Nephron (organoid): ENCODE data around the gene GJA10.

Source experiments
- H3K27ac Mint-ChIP-seq, 3 experiments: 2 replicates each; pipeline ENCODE4 v1.8.0; 2020; ENCODE audit warnings: mixed read lengths in 3 of 3, mild to moderate bottlenecking in 2 of 3, moderate library complexity in 1 of 3
- H3K27me3 Mint-ChIP-seq: 2 replicates; pipeline ENCODE4 v1.8.0; 2021; ENCODE audit warnings: low read depth, mild to moderate bottlenecking, moderate library complexity, mixed read lengths
- H3K36me3 Mint-ChIP-seq: 2 replicates; pipeline ENCODE4 v1.8.0; 2020; ENCODE audit warnings: low read depth, mixed read lengths
- H3K4me1 Mint-ChIP-seq: 2 replicates; pipeline ENCODE4 v1.8.0; 2020; ENCODE audit warnings: mixed read lengths
- H3K4me3 Mint-ChIP-seq, 3 experiments: 2 replicates each; pipeline ENCODE4 v1.8.0; 2020; ENCODE audit warnings: mild to moderate bottlenecking in 3 of 3, mixed read lengths in 3 of 3, moderate library complexity in 2 of 3
- H3K9me3 Mint-ChIP-seq: 2 replicates; pipeline ENCODE4 v1.8.0; 2020; ENCODE audit warnings: mixed read lengths
- TF ChIP-seq, protein P1 (sequence below), 3 experiments: fragments of 200-600 bp; sonication (generic); IDR thresholded peaks; one replicate each; pipeline ENCODE4 v1.5.0; 2021; ENCODE audit warnings: antibody characterized with exemption in 3 of 3; ENCODE audit not compliant: unreplicated experiment in 3 of 3

GJA10 gene

DNA sequence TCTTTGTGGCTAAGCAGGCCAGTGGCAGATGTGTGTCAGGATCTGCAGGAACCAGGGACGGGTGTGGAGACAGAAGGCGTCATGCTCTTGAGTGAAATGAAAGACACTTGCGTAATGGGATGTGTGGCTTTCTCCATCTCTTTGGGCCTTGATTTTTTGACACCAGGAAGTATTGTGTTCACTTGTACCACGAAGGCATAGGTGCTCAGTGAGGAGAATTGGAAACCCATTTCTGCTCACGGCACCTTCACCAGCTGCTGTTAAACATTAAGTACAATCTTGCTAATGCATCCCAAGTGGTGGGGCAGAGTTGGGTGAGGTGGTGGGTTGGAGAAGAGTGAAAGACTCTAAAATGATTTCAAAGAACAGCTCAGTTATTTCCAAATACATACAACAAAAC, 30.0 kb downstream of the GJA10 start:
- Mint-ChIP-seq H3K9me3 (no peaks in the 10 kb centered on the region), H3K36me3 (peaks cover 5% of the 10 kb centered on the region), H3K27ac (no peak overlapping the region), H3K4me1 (peaks cover 1% of the 10 kb centered on the region), H3K4me3 (no peak overlapping the region), H3K27me3 (peaks cover 3% of the 10 kb centered on the region)
- TF ChIP-seq, protein P1, sequence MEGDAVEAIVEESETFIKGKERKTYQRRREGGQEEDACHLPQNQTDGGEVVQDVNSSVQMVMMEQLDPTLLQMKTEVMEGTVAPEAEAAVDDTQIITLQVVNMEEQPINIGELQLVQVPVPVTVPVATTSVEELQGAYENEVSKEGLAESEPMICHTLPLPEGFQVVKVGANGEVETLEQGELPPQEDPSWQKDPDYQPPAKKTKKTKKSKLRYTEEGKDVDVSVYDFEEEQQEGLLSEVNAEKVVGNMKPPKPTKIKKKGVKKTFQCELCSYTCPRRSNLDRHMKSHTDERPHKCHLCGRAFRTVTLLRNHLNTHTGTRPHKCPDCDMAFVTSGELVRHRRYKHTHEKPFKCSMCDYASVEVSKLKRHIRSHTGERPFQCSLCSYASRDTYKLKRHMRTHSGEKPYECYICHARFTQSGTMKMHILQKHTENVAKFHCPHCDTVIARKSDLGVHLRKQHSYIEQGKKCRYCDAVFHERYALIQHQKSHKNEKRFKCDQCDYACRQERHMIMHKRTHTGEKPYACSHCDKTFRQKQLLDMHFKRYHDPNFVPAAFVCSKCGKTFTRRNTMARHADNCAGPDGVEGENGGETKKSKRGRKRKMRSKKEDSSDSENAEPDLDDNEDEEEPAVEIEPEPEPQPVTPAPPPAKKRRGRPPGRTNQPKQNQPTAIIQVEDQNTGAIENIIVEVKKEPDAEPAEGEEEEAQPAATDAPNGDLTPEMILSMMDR (IDR thresholded peaks at IDR 0.05; ENCODE audit: unreplicated experiment in 3 of 3), result no peak

DNA sequence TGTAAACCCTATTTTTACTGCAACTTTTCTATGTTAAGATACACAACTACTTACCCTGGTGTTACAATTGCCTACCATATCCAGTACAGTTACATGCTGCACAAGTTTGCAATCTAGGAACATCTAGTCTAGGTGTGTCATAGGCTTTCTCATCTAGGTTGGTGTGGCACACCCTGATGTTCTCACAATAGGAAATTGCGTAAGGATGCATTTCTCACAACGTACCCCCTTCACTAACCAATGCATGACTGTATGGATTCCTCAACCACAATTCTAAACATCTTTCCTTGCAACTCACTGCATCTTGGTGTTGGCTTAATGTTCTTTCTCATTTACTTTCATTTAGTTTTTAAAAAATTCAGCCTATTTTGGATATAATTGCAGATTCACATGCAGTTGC, 31.6 kb downstream of the GJA10 start:
- no peak overlapping the region for H3K27ac Mint-ChIP-seq
- H3K4me3 Mint-ChIP-seq, result no peak overlapping the region
- no peaks in the 10 kb centered on the region for H3K9me3 Mint-ChIP-seq
- H3K4me1 Mint-ChIP-seq, result peaks cover 6% of the 10 kb centered on the region
- H3K27me3 Mint-ChIP-seq, result peaks cover 3% of the 10 kb centered on the region
- TF ChIP-seq, protein P1 (IDR thresholded peaks at IDR 0.05; ENCODE audit: unreplicated experiment in 3 of 3), result no peak
- peaks cover 8% of the 10 kb centered on the region for H3K36me3 Mint-ChIP-seq

DNA sequence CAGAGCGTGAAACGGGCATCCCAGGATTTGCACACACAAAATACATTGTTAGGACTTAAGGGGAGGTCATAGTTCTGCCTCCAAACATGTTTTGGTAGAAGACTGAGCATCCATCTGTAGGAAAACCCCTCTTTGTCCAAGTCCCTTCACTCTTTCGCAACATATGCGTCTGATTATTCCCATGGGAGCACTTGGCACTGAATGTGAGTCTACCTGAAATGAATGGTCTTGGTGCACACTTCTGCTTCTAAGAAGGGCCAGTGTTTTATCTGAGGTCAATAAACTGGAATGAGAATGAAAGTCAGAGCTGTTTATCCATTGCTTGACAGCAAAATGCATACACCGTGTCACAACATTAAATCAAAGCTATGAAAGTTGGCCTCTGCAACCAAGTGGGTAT, 33.0 kb downstream of the GJA10 start:
- H3K27me3 Mint-ChIP-seq, result no peaks in the 10 kb centered on the region
- no peak overlapping the region for H3K27ac Mint-ChIP-seq
- no peaks in the 10 kb centered on the region for H3K9me3 Mint-ChIP-seq
- TF ChIP-seq, protein P1 (IDR thresholded peaks at IDR 0.05; ENCODE audit: unreplicated experiment in 3 of 3), result no peak
- peaks cover 6% of the 10 kb centered on the region for H3K4me1 Mint-ChIP-seq
- peaks cover 20% of the 10 kb centered on the region for H3K36me3 Mint-ChIP-seq
- no peak overlapping the region for H3K4me3 Mint-ChIP-seq

DNA sequence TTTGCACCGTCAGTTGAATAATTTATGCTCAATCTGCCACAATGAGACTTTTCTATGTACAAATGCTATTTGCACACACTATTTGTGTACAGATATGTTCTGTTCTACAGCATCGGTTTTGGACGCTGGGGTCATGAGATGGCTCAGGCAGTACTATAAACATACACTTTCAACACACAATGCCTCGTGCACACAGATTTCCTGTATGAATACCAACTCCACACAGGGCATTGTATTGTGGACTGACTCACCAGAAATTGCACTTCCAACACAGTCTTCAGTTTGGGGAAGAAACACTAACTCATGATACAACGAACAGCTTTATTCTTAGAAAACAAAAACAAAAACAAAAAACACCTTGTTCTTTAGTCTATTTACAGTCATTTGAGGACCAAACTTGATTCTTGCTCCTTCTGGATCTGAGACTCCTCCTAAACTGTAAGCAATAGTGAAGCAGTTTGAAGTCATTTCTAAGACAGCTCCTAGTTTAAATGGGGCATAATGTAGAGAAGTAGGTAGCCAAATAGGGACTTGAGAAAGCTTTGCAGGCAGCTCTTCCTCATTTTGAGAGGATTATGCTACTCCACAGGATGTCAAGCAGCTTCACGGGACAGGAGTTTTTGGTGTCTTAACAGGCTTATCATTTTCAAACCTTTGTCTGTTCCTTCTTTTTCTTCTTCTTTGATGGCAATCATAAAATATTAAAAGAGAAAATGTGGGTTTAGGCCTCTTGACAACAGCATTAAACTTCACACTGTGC, 33.7 kb downstream of the GJA10 start:
- Mint-ChIP-seq H3K4me1 (peaks cover 6% of the 10 kb centered on the region), H3K27ac (no peak overlapping the region), H3K9me3 (no peaks in the 10 kb centered on the region), H3K36me3 (peaks cover 23% of the 10 kb centered on the region), H3K4me3 (no peak overlapping the region), H3K27me3 (no peaks in the 10 kb centered on the region)
- TF ChIP-seq, protein P1 (IDR thresholded peaks at IDR 0.05; ENCODE audit: unreplicated experiment in 3 of 3), result no peak

DNA sequence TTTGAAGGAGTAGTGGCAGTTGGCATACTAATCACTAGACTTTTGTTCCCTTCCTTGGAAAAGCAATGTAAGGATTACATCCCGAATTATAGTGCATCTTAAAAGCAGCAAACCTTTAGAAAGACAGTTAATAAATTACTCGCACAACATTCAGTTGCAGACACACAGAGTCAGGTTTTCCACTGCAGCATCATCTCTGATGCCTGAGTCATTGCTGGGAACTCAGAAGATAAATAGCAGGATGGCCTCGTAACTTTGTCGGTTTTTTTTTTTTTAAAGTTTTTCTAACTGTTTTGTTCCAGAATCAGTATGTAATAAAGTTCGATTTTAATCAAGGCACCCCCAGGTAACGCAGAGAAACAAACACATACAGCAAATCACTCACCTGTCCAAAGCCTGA, 34.3 kb downstream of the GJA10 start:
- Mint-ChIP-seq H3K9me3 (no peaks in the 10 kb centered on the region), H3K36me3 (peaks cover 29% of the 10 kb centered on the region), H3K27ac (no peak overlapping the region), H3K4me3 (no peak overlapping the region), H3K27me3 (peaks cover 3% of the 10 kb centered on the region), H3K4me1 (peaks cover 6% of the 10 kb centered on the region)
- TF ChIP-seq, protein P1 (IDR thresholded peaks at IDR 0.05; ENCODE audit: unreplicated experiment in 3 of 3), result no peak

DNA sequence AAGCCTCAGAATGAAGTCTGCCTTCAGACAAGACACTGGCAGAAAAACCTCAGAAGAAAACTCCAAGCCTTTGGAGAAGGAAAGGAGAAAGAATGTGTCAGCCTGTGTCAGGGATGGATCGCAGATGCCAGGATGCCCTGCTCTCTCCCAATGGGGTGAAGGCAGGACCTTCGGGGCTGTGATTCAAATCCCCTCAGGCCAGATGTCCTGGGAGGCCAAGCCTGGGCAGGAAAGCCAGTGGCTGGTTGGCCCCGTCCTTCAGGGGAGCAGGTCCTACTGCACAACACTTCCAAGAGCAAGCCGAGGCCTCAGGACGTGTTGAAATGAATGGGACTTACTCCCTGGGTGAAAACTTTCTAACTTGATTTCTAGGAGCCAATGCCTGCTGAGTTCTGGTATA, 36.5 kb downstream of the GJA10 start:
- Mint-ChIP-seq H3K36me3 (peaks cover 27% of the 10 kb centered on the region), H3K27ac (no peak overlapping the region), H3K9me3 (no peaks in the 10 kb centered on the region), H3K4me3 (no peak overlapping the region), H3K4me1 (peaks cover 6% of the 10 kb centered on the region), H3K27me3 (peaks cover 6% of the 10 kb centered on the region)
- TF ChIP-seq, protein P1 (IDR thresholded peaks at IDR 0.05; ENCODE audit: unreplicated experiment in 3 of 3), result no peak
